HL-60 (cell line): ENCODE measurements around the gene HK3.

ENCODE experiments used
- DNase-seq, 2 experiments: peaks; one replicate each; pipeline ENCODE4 v3.0.0-alpha.2; 2010 to 2020; ENCODE audit warnings: low read depth in 1 of 2, low spot score in 1 of 2
- H3K27ac ChIP-seq: fragments of 250-450 bp; sonication (Bioruptor Pico); replicated peaks from 2 replicates; pipeline ENCODE4 v1.5.1; 2020; ENCODE audit warnings: mild to moderate bottlenecking, moderate library complexity
- H3K27me3 ChIP-seq: fragments of 250-450 bp; sonication (Bioruptor Pico); 2 replicates; pipeline ENCODE4 v1.5.1; 2021; ENCODE audit warnings: mild to moderate bottlenecking, moderate library complexity; ENCODE audit not compliant: insufficient read depth, poor library complexity, severe bottlenecking
- H3K4me3 ChIP-seq: replicated peaks from 2 replicates; pipeline ENCODE4 v1.5.1; 2011; ENCODE audit warnings: mild to moderate bottlenecking, control low read depth, low read length; ENCODE audit not compliant: insufficient read depth
- CTCF ChIP-seq: IDR thresholded peaks from one replicate; pipeline ENCODE4 v1.5.1; 2011; ENCODE audit warnings: low read length, control low read depth, inconsistent platforms; ENCODE audit not compliant: insufficient read depth
- GABPA ChIP-seq: IDR thresholded peaks from 2 replicates; pipeline ENCODE4 v1.6.1; 2012; ENCODE audit warnings: low read depth
- POLR2AphosphoS5 ChIP-seq: IDR thresholded peaks from 2 replicates; pipeline ENCODE4 v1.6.1; 2012; ENCODE audit warnings: low read depth
- REST ChIP-seq: IDR thresholded peaks from 2 replicates; pipeline ENCODE4 v1.6.1; 2012; ENCODE audit warnings: low read depth; ENCODE audit not compliant: insufficient replicate concordance
- SPI1 ChIP-seq: IDR thresholded peaks from 2 replicates; pipeline ENCODE4 v1.6.1; 2012; ENCODE audit warnings: low read depth, mild to moderate bottlenecking, borderline replicate concordance

Gene HK3

DNA sequence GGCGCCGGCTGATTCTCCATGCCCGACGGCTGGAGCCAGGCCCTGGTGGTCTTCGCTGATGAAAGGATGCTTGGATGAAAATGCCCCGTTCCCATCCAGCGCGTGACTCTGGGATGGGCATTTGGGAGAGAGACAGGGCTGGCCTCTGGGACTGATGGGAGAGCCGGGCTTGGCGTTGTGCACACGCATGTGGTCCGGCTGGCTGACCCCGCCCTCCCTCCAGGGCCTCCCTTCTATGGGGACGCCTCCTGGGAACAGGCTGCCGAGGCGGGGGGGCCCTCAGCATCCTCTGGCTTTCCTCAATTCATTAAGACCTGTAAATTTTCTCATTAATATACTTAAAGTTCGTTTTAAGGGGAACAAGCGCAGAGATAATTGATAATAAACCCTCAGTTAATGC, 52.0 kb downstream of the HK3 start:
- Histone ChIP-seq H3K27ac (no peak overlapping the region), H3K4me3 (no peak overlapping the region), H3K27me3 (peaks cover 21% of the 10 kb centered on the region)
- TF ChIP-seq REST (no peak), SPI1 (no peak), GABPA (no peak)
- no peak for DNase-seq

- Histone ChIP-seq H3K27ac (no peak overlapping the region), H3K4me3 (no peak overlapping the region), H3K27me3 (peaks cover 21% of the 10 kb centered on the region)
- DNase-seq, result no peak
- TF ChIP-seq CTCF, result no peak
- TF ChIP-seq POLR2AphosphoS5, result no peak
- TF ChIP-seq REST, result no peak
- TF ChIP-seq SPI1, result no peak
- no peak for TF ChIP-seq GABPA
Observed at GRCh38 chr5:176846335-176847140, 52.6 kb downstream of the HK3 start.

- TF ChIP-seq GABPA (no peak), CTCF (no peak), POLR2AphosphoS5 (no peak), REST (no peak), SPI1 (no peak)
- no peak overlapping the region for H3K4me3 ChIP-seq
- DNase-seq, result no peak
- no peak overlapping the region for H3K27ac ChIP-seq
- H3K27me3 ChIP-seq, result peaks cover 21% of the 10 kb centered on the region
Observed at GRCh38 chr5:176845392-176845713, 53.8 kb downstream of the HK3 start.
